Neural progenitor cell (in vitro differentiated cells): ENCODE data around the gene SCT.
"Not testable (repeated sequence)": the region's sequence is repeated elsewhere in the genome, so short reads cannot be mapped to it uniquely, and the experiment has no call there.

Experiments used
- EZH2 ChIP-seq: fragments of 200-600 bp; sonication (generic); IDR thresholded peaks from 2 replicates; pipeline ENCODE4 v1.6.1; 2017; ENCODE audit warnings: antibody characterized with exemption, mild to moderate bottlenecking, moderate library complexity
- TF ChIP-seq, protein P1 (sequence below): fragments of 200-600 bp; sonication (generic); IDR thresholded peaks from 2 replicates; pipeline ENCODE4 v1.5.1; 2017; ENCODE audit warnings: antibody characterized with exemption, mild to moderate bottlenecking

DNA sequence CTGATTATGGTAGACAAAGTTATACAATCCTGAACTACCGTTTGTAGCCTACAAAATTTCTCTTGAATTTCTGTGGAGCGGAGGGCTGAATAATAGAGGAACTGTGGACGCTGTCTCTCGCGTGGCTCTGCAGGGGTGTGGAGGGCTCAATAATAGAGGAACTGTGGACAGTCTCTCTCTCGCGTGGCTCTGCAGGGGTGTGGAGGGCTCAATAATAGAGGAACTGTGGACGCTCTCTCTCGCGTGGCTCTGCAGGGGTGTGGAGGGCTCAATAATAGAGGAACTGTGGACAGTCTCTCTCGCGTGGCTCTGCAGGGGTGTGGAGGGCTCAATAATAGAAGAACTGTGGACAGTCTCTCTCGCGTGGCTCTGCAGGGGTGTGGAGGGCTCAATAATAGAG is 26.2 kb upstream of the SCT start:
- TF ChIP-seq, protein P1, sequence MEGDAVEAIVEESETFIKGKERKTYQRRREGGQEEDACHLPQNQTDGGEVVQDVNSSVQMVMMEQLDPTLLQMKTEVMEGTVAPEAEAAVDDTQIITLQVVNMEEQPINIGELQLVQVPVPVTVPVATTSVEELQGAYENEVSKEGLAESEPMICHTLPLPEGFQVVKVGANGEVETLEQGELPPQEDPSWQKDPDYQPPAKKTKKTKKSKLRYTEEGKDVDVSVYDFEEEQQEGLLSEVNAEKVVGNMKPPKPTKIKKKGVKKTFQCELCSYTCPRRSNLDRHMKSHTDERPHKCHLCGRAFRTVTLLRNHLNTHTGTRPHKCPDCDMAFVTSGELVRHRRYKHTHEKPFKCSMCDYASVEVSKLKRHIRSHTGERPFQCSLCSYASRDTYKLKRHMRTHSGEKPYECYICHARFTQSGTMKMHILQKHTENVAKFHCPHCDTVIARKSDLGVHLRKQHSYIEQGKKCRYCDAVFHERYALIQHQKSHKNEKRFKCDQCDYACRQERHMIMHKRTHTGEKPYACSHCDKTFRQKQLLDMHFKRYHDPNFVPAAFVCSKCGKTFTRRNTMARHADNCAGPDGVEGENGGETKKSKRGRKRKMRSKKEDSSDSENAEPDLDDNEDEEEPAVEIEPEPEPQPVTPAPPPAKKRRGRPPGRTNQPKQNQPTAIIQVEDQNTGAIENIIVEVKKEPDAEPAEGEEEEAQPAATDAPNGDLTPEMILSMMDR, result not testable (repeated sequence)
- not testable (repeated sequence) for TF ChIP-seq EZH2
